ENCODE results near the gene CETN1. TPM values are rescaled to one million over a fixed set of nuclear protein-coding genes. Genes with fewer than 3 reads are reported as not detected.

Gene CETN1
- total RNA-seq (2022): not detected in 2 replicates
- not detected for Bru-seq, nascent RNA
- BruChase-seq, experiment 1, labeled RNA remaining after a 2-hour chase: not detected
- BruChase-seq, experiment 2, labeled RNA remaining after a 6-hour chase: not detected
- long read RNA-seq: 0 reads

- Mint-ChIP-seq H3K9me3 (ENCODE audit: unreplicated experiment) (peaks cover 19% of the 10 kb centered on the region), H3K4me3 (ENCODE audit: unreplicated experiment) (no peak within 1 kb of the TSS), H3K27me3 (ENCODE audit: insufficient read depth, unreplicated experiment) (no peaks in the 10 kb centered on the region), H3K27ac (ENCODE audit: unreplicated experiment) (no peak within 1 kb of the TSS), H3K4me1 (ENCODE audit: low read depth, unreplicated experiment) (peaks cover 8% of the 10 kb centered on the region), H3K36me3 (ENCODE audit: insufficient read depth, unreplicated experiment) (no peaks in the 10 kb centered on the region)
- no peak within 1 kb of the TSS for H3K4me3 ChIP-seq (ENCODE audit: low read depth, low read length)
- no peaks in the 10 kb centered on the region for H3K36me3 ChIP-seq (ENCODE audit: control insufficient read depth, insufficient read depth, low read length)
- POLR2A ChIA-PET: no interaction called here
- H3K27me3 ChIP-seq (replicated peaks; ENCODE audit: control insufficient read depth, insufficient read depth, low read length): no peaks in the 10 kb centered on the region
- intact Hi-C loops (cut with micrococcal nuclease; ENCODE audit: unreplicated experiment): no loop called here
- no peaks in the 10 kb centered on the region for H3K4me1 ChIP-seq
- no peak for DNase-seq
- TF ChIP-seq CTCF (IDR thresholded peaks at IDR 0.05; ENCODE audit: insufficient read depth in 1 of 2, low read depth in 1 of 2, low read length in 1 of 2, severe bottlenecking in 1 of 2, unreplicated experiment in 1 of 2): no peak
- no TSS peak for BruUV-seq (replicated peaks)
- CTCF ChIA-PET: no interaction called here
- H3K9me3 ChIP-seq: no peaks in the 10 kb centered on the region; the same call in 1 of the 2 replicates
Measured at GRCh38 chr18:580154-580553, at the start of gene CETN1. CETN1 (plus strand) TSS chr18:580380; CDS start chr18:580409, 29 bp downstream.

GRCh38 chr18:532018-532417 is 48.2 kb upstream of the CETN1 start:
- H3K27me3 ChIP-seq (replicated peaks; ENCODE audit: control insufficient read depth, insufficient read depth, low read length): no peaks in the 10 kb centered on the region
- H3K4me3 ChIP-seq (ENCODE audit: low read depth, low read length): no peak overlapping the region
- no peak overlapping the region for H3K4me3 Mint-ChIP-seq (ENCODE audit: unreplicated experiment)
- ChIA-PET POLR2A (no interaction called here), CTCF (no interaction called here)
- BruUV-seq (replicated peaks): no TSS peak
- H3K27me3 Mint-ChIP-seq (ENCODE audit: insufficient read depth, unreplicated experiment): no peaks in the 10 kb centered on the region
- H3K9me3 ChIP-seq: no peaks in the 10 kb centered on the region
- TF ChIP-seq CTCF (IDR thresholded peaks at IDR 0.05; ENCODE audit: insufficient read depth in 1 of 2, low read depth in 1 of 2, low read length in 1 of 2, severe bottlenecking in 1 of 2, unreplicated experiment in 1 of 2): no peak
- intact Hi-C loops (cut with micrococcal nuclease; ENCODE audit: unreplicated experiment): no loop called here
- no peaks in the 10 kb centered on the region for H3K36me3 Mint-ChIP-seq (ENCODE audit: insufficient read depth, unreplicated experiment)
- no peak for DNase-seq
- no peaks in the 10 kb centered on the region for H3K36me3 ChIP-seq (ENCODE audit: control insufficient read depth, insufficient read depth, low read length)
- no peak overlapping the region for H3K27ac Mint-ChIP-seq (ENCODE audit: unreplicated experiment)
- no peaks in the 10 kb centered on the region for H3K9me3 Mint-ChIP-seq (ENCODE audit: unreplicated experiment)
- peaks cover 10% of the 10 kb centered on the region for H3K4me1 ChIP-seq
- peaks cover 18% of the 10 kb centered on the region for H3K4me1 Mint-ChIP-seq (ENCODE audit: low read depth, unreplicated experiment)

GRCh38 chr18:532632-533031 is 47.5 kb upstream of the CETN1 start:
- H3K4me1 Mint-ChIP-seq (ENCODE audit: low read depth, unreplicated experiment): peaks cover 12% of the 10 kb centered on the region
- no peaks in the 10 kb centered on the region for H3K9me3 Mint-ChIP-seq (ENCODE audit: unreplicated experiment)
- H3K36me3 Mint-ChIP-seq (ENCODE audit: insufficient read depth, unreplicated experiment): no peaks in the 10 kb centered on the region
- H3K27ac Mint-ChIP-seq (ENCODE audit: unreplicated experiment): no peak overlapping the region
- Histone ChIP-seq H3K4me3 (ENCODE audit: low read depth, low read length) (no peak overlapping the region), H3K27me3 (replicated peaks; ENCODE audit: control insufficient read depth, insufficient read depth, low read length) (no peaks in the 10 kb centered on the region), H3K9me3 (no peaks in the 10 kb centered on the region), H3K36me3 (ENCODE audit: control insufficient read depth, insufficient read depth, low read length) (no peaks in the 10 kb centered on the region), H3K4me1 (peaks cover 4% of the 10 kb centered on the region)
- ChIA-PET CTCF (no interaction called here), POLR2A (no interaction called here)
- H3K4me3 Mint-ChIP-seq (ENCODE audit: unreplicated experiment): no peak overlapping the region
- no TSS peak for BruUV-seq (replicated peaks)
- no peaks in the 10 kb centered on the region for H3K27me3 Mint-ChIP-seq (ENCODE audit: insufficient read depth, unreplicated experiment)
- intact Hi-C loops (cut with micrococcal nuclease; ENCODE audit: unreplicated experiment): no loop called here
- no peak for DNase-seq
- no peak for TF ChIP-seq CTCF (IDR thresholded peaks at IDR 0.05; ENCODE audit: insufficient read depth in 1 of 2, low read depth in 1 of 2, low read length in 1 of 2, severe bottlenecking in 1 of 2, unreplicated experiment in 1 of 2)

All from Caco-2 (cell line).